Epithelial cell of prostate (primary cell): ENCODE measurements around the gene ARHGEF6.

Source experiments
- DNase-seq: peaks from one replicate; pipeline ENCODE4 v3.0.0-alpha.2; 2011; ENCODE audit warnings: low read depth, low spot score
- H3K27ac ChIP-seq: fragments of 450-650 bp; 2 replicates; pipeline ENCODE4 v1.5.1; 2017; ENCODE audit warnings: mild to moderate bottlenecking

The ARHGEF6 gene

GRCh38 chrX:136658151-136658550, 122.6 kb downstream of the ARHGEF6 start:
- no peak overlapping the region for H3K27ac ChIP-seq
- no peak for DNase-seq

- DNase-seq: no peak
- no peak overlapping the region for H3K27ac ChIP-seq
Observed at GRCh38 chrX:136656361-136656964, 124.3 kb downstream of the ARHGEF6 start.

- H3K27ac ChIP-seq: no peak overlapping the region
- no peak for DNase-seq
Observed at GRCh38 chrX:136652822-136653723, 127.7 kb downstream of the ARHGEF6 start.

- no peak for DNase-seq
- H3K27ac ChIP-seq: no peak overlapping the region
Observed at GRCh38 chrX:136650811-136651210, 129.9 kb downstream of the ARHGEF6 start.

- no peak for DNase-seq
- no peak within 1 kb of the TSS for H3K27ac ChIP-seq
Observed at GRCh38 chrX:136647677-136648360, 132.9 kb downstream of the ARHGEF6 start, which contains the start of gene CD40LG. Gene CD40LG (plus strand): TSS chrX:136648158. CDS start chrX:136648249, 91 bp downstream.

- no peak for DNase-seq
- no peak overlapping the region for H3K27ac ChIP-seq
Observed at GRCh38 chrX:136646602-136647239, 134.0 kb downstream of the ARHGEF6 start.

GRCh38 chrX:136643243-136643642, 137.5 kb downstream of the ARHGEF6 start:
- no peak overlapping the region for H3K27ac ChIP-seq

GRCh38 chrX:136639506-136640176, 141.1 kb downstream of the ARHGEF6 start:
- H3K27ac ChIP-seq: no peak overlapping the region
- no peak for DNase-seq

More at GRCh38 chrX:136643243-136643642, 137.5 kb downstream of the ARHGEF6 start:
- no peak for DNase-seq

GRCh38 chrX:136636121-136636520, 144.6 kb downstream of the ARHGEF6 start:
- H3K27ac ChIP-seq: no peak overlapping the region
- no peak for DNase-seq

- no peak overlapping the region for H3K27ac ChIP-seq
- no peak for DNase-seq
Observed at GRCh38 chrX:136635235-136635634, 145.5 kb downstream of the ARHGEF6 start.

GRCh38 chrX:136630881-136631280, 149.9 kb downstream of the ARHGEF6 start:
- DNase-seq: no peak
- no peak overlapping the region for H3K27ac ChIP-seq

GRCh38 chrX:136629084-136629750, 151.5 kb downstream of the ARHGEF6 start:
- H3K27ac ChIP-seq: no peak overlapping the region
- no peak for DNase-seq

GRCh38 chrX:136627409-136627808, 153.3 kb downstream of the ARHGEF6 start:
- DNase-seq: no peak

GRCh38 chrX:136626891-136627290, 153.8 kb downstream of the ARHGEF6 start:
- no peak for DNase-seq
- no peak overlapping the region for H3K27ac ChIP-seq

More at GRCh38 chrX:136627409-136627808, 153.3 kb downstream of the ARHGEF6 start:
- no peak overlapping the region for H3K27ac ChIP-seq

- no peak overlapping the region for H3K27ac ChIP-seq
- DNase-seq: no peak
Observed at GRCh38 chrX:136626237-136626636, 154.5 kb downstream of the ARHGEF6 start.

- no peak overlapping the region for H3K27ac ChIP-seq
- no peak for DNase-seq
Observed at GRCh38 chrX:136625246-136625645, 155.5 kb downstream of the ARHGEF6 start.

GRCh38 chrX:136623396-136623795, 157.3 kb downstream of the ARHGEF6 start:
- no peak for DNase-seq
- no peak overlapping the region for H3K27ac ChIP-seq

GRCh38 chrX:136622568-136622967, 158.2 kb downstream of the ARHGEF6 start:
- no peak overlapping the region for H3K27ac ChIP-seq
- no peak for DNase-seq

- no peak overlapping the region for H3K27ac ChIP-seq
- DNase-seq: no peak
Observed at GRCh38 chrX:136620780-136621179, 160.0 kb downstream of the ARHGEF6 start.
